Glomerular visceral epithelial cell (primary cell): ENCODE results near the gene UQCRHL.

ENCODE experiments used
- DNase-seq: peaks from one replicate; pipeline ENCODE4 v3.0.0-alpha.2; 2016; ENCODE audit errors: extremely low spot score

UQCRHL gene

GRCh38 chr1:15799004-15799867, 8.2 kb downstream of the UQCRHL start:
- DNase-seq: peak; percentile 98

- peak; percentile 58 for DNase-seq
Observed at GRCh38 chr1:15797614-15798390, 9.6 kb downstream of the UQCRHL start.

- DNase-seq: no peak
Observed at GRCh38 chr1:15796086-15796462, 11.4 kb downstream of the UQCRHL start.

- DNase-seq: no peak
Observed at GRCh38 chr1:15788624-15789301, 18.7 kb downstream of the UQCRHL start.

GRCh38 chr1:15786581-15786980, 20.9 kb downstream of the UQCRHL start:
- DNase-seq: no peak

GRCh38 chr1:15785683-15786082, 21.8 kb downstream of the UQCRHL start:
- DNase-seq: no peak

- no peak for DNase-seq
Observed at GRCh38 chr1:15777909-15778707, 29.3 kb downstream of the UQCRHL start.

GRCh38 chr1:15775706-15776105, 31.7 kb downstream of the UQCRHL start:
- no peak for DNase-seq

GRCh38 chr1:15771836-15772515, 35.5 kb downstream of the UQCRHL start:
- no peak for DNase-seq

- no peak for DNase-seq
Observed at GRCh38 chr1:15770313-15770962, 37.0 kb downstream of the UQCRHL start.

- no peak for DNase-seq
Observed at GRCh38 chr1:15768388-15768787, 39.1 kb downstream of the UQCRHL start.

GRCh38 chr1:15767941-15768340, 39.5 kb downstream of the UQCRHL start:
- no peak for DNase-seq

GRCh38 chr1:15765495-15766194, 41.8 kb downstream of the UQCRHL start:
- DNase-seq: peak; percentile 73

- no peak for DNase-seq
Observed at GRCh38 chr1:15764890-15765289, 42.6 kb downstream of the UQCRHL start.

GRCh38 chr1:15764269-15764764, 43.1 kb downstream of the UQCRHL start:
- no peak for DNase-seq

- no peak for DNase-seq
Observed at GRCh38 chr1:15762546-15762945, 44.9 kb downstream of the UQCRHL start.

- no peak for DNase-seq
Observed at GRCh38 chr1:15761366-15762128, 45.9 kb downstream of the UQCRHL start.

- peak; percentile 59 for DNase-seq
Observed at GRCh38 chr1:15760520-15761211, 46.8 kb downstream of the UQCRHL start.
